Measurements from ENCODE around the gene MGMT. TPM values are rescaled to one million over a fixed set of nuclear protein-coding genes. Genes with fewer than 3 reads are reported as not detected.

MGMT gene
- total RNA-seq, 2 donors from 2014 or later = 18.3 to 25.5 TPM

DNA sequence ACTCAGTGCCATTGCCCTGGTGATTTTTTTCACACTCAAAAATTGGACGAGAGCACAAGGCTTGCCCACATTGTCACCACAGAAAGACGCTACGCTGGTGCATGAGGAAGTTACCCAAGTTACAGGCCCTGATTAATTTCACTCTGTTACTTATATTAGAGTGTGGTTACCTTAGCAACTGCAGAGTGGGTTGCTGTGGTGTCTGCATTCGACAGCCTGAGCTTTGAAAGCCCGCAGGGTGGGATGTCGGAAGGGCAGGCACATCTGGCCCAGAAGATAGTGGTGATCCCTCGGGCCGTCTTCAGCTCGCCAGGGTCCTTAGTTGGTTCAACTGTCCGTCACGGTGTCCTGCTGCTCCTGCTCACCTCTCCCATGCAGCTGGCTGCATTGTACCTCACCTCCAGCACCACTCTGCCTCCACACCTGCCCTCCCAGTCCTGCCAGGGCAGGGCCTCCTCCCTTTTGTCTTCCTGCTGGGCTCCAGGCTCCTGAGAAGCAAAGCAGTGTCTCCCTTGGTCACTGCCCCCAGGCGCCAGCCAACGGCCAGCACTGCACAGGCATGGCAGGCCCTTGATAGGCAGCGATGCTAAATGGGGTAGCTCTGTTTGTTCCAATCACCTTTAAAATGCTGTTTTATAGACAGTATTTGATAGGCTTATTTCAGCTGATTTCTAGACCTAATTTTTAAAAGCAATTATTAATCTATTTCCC is 329.8 kb downstream of the MGMT start:
- Histone ChIP-seq H3K4me3 (no peak overlapping the region), H3K9me3 (no peaks in the 10 kb centered on the region), H3K27ac (no peak overlapping the region), H3K4me1 (ENCODE audit: control insufficient read depth in 1 of 2, low read depth in 2 of 2) (no peaks in the 10 kb centered on the region), H3K36me3 (no peaks in the 10 kb centered on the region), H3K27me3 (replicated peaks; ENCODE audit: insufficient read depth) (no peaks in the 10 kb centered on the region)
- TF ChIP-seq, protein P1, sequence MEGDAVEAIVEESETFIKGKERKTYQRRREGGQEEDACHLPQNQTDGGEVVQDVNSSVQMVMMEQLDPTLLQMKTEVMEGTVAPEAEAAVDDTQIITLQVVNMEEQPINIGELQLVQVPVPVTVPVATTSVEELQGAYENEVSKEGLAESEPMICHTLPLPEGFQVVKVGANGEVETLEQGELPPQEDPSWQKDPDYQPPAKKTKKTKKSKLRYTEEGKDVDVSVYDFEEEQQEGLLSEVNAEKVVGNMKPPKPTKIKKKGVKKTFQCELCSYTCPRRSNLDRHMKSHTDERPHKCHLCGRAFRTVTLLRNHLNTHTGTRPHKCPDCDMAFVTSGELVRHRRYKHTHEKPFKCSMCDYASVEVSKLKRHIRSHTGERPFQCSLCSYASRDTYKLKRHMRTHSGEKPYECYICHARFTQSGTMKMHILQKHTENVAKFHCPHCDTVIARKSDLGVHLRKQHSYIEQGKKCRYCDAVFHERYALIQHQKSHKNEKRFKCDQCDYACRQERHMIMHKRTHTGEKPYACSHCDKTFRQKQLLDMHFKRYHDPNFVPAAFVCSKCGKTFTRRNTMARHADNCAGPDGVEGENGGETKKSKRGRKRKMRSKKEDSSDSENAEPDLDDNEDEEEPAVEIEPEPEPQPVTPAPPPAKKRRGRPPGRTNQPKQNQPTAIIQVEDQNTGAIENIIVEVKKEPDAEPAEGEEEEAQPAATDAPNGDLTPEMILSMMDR (IDR thresholded peaks at IDR 0.05) = no peak
- ATAC-seq (ENCODE audit: insufficient number of reproducible peaks, low FRiP score, low read depth) (no peak), DNase-seq (ENCODE audit: low spot score) (no peak)

DNA sequence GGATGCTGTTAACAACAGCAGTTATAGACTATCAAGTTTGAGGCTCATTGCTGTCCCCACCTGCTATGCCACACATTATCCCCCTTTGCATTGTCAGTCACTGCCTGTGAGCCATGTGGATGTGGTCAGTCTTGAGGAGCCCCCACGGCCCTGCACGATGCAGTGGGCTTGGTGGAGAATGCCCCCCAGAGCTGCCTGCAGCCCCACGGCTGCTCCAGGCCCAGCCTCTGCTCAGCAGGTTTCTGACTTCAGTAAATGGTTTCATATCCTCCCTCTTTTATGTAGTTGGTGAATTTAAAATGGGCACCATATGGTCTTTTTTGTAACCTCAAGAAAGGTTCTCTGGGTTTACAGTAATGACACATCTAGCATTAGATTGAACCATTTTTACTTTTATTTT is 332.9 kb downstream of the MGMT start:
- Histone ChIP-seq H3K9me3 (peaks cover 4% of the 10 kb centered on the region), H3K27me3 (replicated peaks; ENCODE audit: insufficient read depth) (no peaks in the 10 kb centered on the region), H3K27ac (no peak overlapping the region), H3K4me3 (no peak overlapping the region), H3K36me3 (no peaks in the 10 kb centered on the region), H3K4me1 (ENCODE audit: control insufficient read depth in 1 of 2, low read depth in 2 of 2) (no peaks in the 10 kb centered on the region)
- TF ChIP-seq, protein P1 (IDR thresholded peaks at IDR 0.05) = no peak
- ATAC-seq (ENCODE audit: insufficient number of reproducible peaks, low FRiP score, low read depth) = no peak
- DNase-seq (ENCODE audit: low spot score) = no peak

DNA sequence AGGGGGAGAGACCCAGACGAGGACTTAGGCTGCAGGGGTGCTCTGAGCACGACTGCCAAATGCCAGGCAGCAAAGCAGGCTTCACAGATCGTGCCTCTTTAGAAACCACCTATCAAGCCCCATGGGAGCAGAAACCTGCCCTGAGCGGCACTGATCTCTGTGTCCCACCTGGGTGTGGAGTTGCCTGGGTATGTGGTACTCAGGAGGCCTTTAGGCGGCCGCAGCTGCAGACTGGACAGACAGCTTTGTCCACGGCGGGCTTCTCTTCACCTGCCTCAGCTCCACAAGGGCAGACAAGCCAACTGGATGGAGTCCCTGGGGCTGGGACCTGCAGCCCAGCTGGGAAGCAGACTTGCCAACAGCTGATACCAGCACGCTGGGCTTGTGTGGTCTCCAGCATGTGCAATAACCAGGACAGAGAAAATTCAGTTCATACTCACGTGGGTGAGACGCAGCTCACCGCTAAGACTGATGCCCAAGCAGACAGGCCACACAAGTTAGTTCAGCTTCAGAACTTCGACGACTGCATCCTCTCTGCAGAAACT is 333.8 kb downstream of the MGMT start:
- no peaks in the 10 kb centered on the region for H3K27me3 ChIP-seq (replicated peaks; ENCODE audit: insufficient read depth)
- peaks cover 5% of the 10 kb centered on the region for H3K9me3 ChIP-seq
- DNase-seq (ENCODE audit: low spot score) (no peak), ATAC-seq (ENCODE audit: insufficient number of reproducible peaks, low FRiP score, low read depth) (no peak)
- TF ChIP-seq, protein P1 (IDR thresholded peaks at IDR 0.05) = no peak
- no peak overlapping the region for H3K27ac ChIP-seq
- H3K4me1 ChIP-seq (ENCODE audit: control insufficient read depth in 1 of 2, low read depth in 2 of 2) = no peaks in the 10 kb centered on the region
- H3K36me3 ChIP-seq = no peaks in the 10 kb centered on the region
- H3K4me3 ChIP-seq = no peak overlapping the region

DNA sequence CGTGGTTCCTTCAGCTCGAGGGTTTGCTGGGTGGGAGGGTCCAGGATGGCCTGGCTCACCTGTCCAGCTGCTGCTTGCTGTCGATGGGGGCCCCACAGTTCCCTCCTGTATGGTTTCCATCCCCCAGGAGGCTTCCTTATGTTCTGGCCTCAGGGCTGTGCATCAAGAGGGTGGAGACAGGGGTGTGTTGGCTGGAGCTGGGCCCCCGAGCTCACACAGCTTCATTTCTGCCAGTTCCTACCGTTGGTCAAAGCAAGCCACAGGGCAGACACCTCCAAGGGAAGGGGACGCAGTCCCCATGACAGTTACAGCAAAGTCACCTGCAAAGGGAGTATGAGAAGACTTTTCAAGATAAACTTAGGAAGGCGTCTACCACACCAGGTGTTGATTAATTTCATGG is 340.2 kb downstream of the MGMT start:
- TF ChIP-seq, protein P1 (IDR thresholded peaks at IDR 0.05) = no peak
- no peak for DNase-seq (ENCODE audit: low spot score)

DNA sequence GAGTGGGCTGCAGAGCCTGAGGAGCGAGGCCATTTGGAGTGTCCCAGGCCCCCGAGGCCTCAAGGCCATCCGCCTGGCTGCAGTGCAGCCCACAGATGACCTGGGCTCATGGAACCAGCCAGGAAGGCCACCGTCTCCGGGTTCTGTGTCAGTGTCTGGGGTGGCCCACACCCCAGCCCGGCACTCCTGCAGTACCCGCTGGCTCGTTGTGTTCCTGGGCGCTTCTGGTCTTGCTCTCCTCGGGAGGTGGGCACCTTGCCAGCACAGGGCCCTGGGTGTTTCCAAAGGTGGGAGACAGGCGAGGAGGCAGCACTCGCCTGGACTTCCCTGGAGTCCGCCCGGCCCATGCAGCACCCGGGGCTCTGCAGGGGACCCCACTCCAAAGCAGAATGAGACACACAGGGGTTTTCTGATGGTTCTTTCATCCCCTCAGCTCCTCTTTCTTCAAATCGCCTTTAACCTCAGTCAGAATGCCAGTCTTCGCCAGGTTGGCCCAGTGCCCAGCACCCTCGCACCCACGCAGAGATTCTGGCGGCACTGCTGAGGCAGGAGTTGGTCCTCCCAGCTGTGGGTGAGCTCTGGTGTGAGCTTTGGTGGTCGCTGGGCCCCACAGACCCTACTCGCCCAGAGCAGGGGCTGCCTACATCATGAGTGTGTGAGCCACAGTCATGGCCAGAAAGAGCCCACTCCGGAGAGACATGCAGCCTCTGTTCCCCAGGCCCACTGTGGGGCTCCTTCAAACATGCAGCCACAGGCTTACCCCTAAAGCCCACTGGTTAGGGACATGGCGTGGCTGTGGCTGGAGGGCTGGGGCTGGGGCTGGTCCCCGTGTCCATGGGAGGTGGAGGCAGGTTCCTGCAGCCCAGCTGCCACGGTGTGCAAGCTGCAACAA is 341.3 kb downstream of the MGMT start:
- DNase-seq (ENCODE audit: low spot score) (no peak), ATAC-seq (ENCODE audit: insufficient number of reproducible peaks, low FRiP score, low read depth) (no peak)
- TF ChIP-seq, protein P1 (IDR thresholded peaks at IDR 0.05) = no peak
- Histone ChIP-seq H3K27ac (no peak overlapping the region), H3K36me3 (no peaks in the 10 kb centered on the region), H3K4me3 (no peak overlapping the region), H3K4me1 (ENCODE audit: control insufficient read depth in 1 of 2, low read depth in 2 of 2) (no peaks in the 10 kb centered on the region), H3K9me3 (peaks cover 8% of the 10 kb centered on the region), H3K27me3 (replicated peaks; ENCODE audit: insufficient read depth) (no peaks in the 10 kb centered on the region)

More for the DNA sequence above, 340.2 kb downstream of the MGMT start:
- ATAC-seq (ENCODE audit: insufficient number of reproducible peaks, low FRiP score, low read depth) = no peak
- H3K4me3 ChIP-seq = no peak overlapping the region
- H3K27ac ChIP-seq = no peak overlapping the region
- H3K4me1 ChIP-seq (ENCODE audit: control insufficient read depth in 1 of 2, low read depth in 2 of 2) = no peaks in the 10 kb centered on the region
- peaks cover 8% of the 10 kb centered on the region for H3K9me3 ChIP-seq
- H3K27me3 ChIP-seq (replicated peaks; ENCODE audit: insufficient read depth) = no peaks in the 10 kb centered on the region
- H3K36me3 ChIP-seq = no peaks in the 10 kb centered on the region
